GM18508 (cell line): ENCODE measurements around the gene PLPPR1.
A peak's percentile ranks its signal among the peaks of the same experiment; 100 is the strongest.
"Not testable (repeated sequence)": the region's sequence is repeated elsewhere in the genome, so short reads cannot be mapped to it uniquely, and the experiment has no call there.

Experiments used
- ATAC-seq: cut with Tn5 transposase; IDR thresholded peaks from one replicate; pipeline ENCODE4 v1.9.1; 2021; ENCODE audit warnings: moderate number of reproducible peaks; ENCODE audit not compliant: insufficient read depth, unreplicated experiment

The PLPPR1 gene

GRCh38 chr9:101269591-101270283, 241.2 kb downstream of the PLPPR1 start:
- no peak for ATAC-seq

- ATAC-seq: no peak
Observed at GRCh38 chr9:101270302-101270701, 241.8 kb downstream of the PLPPR1 start.

- ATAC-seq: no peak
Observed at GRCh38 chr9:101271102-101271501, 242.6 kb downstream of the PLPPR1 start.

- no peak for ATAC-seq
Observed at GRCh38 chr9:101274971-101275768, 246.6 kb downstream of the PLPPR1 start.

GRCh38 chr9:101275769-101276250, 247.3 kb downstream of the PLPPR1 start:
- no peak for ATAC-seq

- not testable (repeated sequence) for ATAC-seq
Observed at GRCh38 chr9:101291043-101291442, 262.5 kb downstream of the PLPPR1 start.

- ATAC-seq: no peak
Observed at GRCh38 chr9:101299901-101300300, 271.4 kb downstream of the PLPPR1 start.

- ATAC-seq: no peak
Observed at GRCh38 chr9:101307051-101307450, 278.5 kb downstream of the PLPPR1 start.

- no peak for ATAC-seq
Observed at GRCh38 chr9:101307524-101308213, 279.1 kb downstream of the PLPPR1 start.

GRCh38 chr9:101309139-101309538, 280.6 kb downstream of the PLPPR1 start:
- no peak for ATAC-seq

- no peak for ATAC-seq
Observed at GRCh38 chr9:101311191-101311590, 282.7 kb downstream of the PLPPR1 start.

- peak; percentile 82 for ATAC-seq
Observed at GRCh38 chr9:101311758-101312420, 283.4 kb downstream of the PLPPR1 start.

GRCh38 chr9:101312661-101313060, 284.1 kb downstream of the PLPPR1 start:
- no peak for ATAC-seq

GRCh38 chr9:101315112-101315450, 286.6 kb downstream of the PLPPR1 start:
- ATAC-seq: no peak

- ATAC-seq: no peak
Observed at GRCh38 chr9:101317735-101318134, 289.2 kb downstream of the PLPPR1 start.

GRCh38 chr9:101323129-101323528, 294.6 kb downstream of the PLPPR1 start:
- ATAC-seq: no peak

GRCh38 chr9:101324245-101324804, 295.8 kb downstream of the PLPPR1 start:
- no peak for ATAC-seq

GRCh38 chr9:101325053-101325452, 296.5 kb downstream of the PLPPR1 start:
- ATAC-seq: no peak

- no peak for ATAC-seq
Observed at GRCh38 chr9:101326035-101326434, 297.5 kb downstream of the PLPPR1 start.

- no peak for ATAC-seq
Observed at GRCh38 chr9:101326501-101326900, 298.0 kb downstream of the PLPPR1 start.
